ENCODE results near the gene LRRC4C.

GRCh38 chr11:40291329-40291728 is 1168.1 kb downstream of the LRRC4C start:
- TF ChIP-seq, protein P1, sequence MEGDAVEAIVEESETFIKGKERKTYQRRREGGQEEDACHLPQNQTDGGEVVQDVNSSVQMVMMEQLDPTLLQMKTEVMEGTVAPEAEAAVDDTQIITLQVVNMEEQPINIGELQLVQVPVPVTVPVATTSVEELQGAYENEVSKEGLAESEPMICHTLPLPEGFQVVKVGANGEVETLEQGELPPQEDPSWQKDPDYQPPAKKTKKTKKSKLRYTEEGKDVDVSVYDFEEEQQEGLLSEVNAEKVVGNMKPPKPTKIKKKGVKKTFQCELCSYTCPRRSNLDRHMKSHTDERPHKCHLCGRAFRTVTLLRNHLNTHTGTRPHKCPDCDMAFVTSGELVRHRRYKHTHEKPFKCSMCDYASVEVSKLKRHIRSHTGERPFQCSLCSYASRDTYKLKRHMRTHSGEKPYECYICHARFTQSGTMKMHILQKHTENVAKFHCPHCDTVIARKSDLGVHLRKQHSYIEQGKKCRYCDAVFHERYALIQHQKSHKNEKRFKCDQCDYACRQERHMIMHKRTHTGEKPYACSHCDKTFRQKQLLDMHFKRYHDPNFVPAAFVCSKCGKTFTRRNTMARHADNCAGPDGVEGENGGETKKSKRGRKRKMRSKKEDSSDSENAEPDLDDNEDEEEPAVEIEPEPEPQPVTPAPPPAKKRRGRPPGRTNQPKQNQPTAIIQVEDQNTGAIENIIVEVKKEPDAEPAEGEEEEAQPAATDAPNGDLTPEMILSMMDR (conservative IDR thresholded peaks at IDR 0.05 in 1 of 2, IDR thresholded peaks at IDR 0.05 in 1 of 2; ENCODE audit: low read depth in 1 of 2, low read length in 2 of 2), result no peak
- no peak for TF ChIP-seq EZH2 (IDR thresholded peaks at IDR 0.05; ENCODE audit: low read length, missing control alignments)

Data from fibroblast of lung (primary cell).